HEK293 (cell line): Measurements from ENCODE around the gene ZBTB47.

ENCODE experiments used
- CTCF ChIA-PET: fragments of 350-600 bp; formaldehyde crosslinking; extraction: SDS; loops from one replicate; lab custom pipeline; 2021; ENCODE audit warnings: antibody characterized with exemption; lab: Yijun Ruan, JAX
- POLR2A ChIA-PET: fragments of 300-600 bp; formaldehyde crosslinking; extraction: SDS; loops from one replicate; lab custom pipeline; 2020; ENCODE audit warnings: antibody characterized with exemption, inconsistent platforms; lab: Yijun Ruan, JAX
- H3K27ac ChIP-seq: fragments of 200-500 bp; sonication (Bioruptor generic); 2 replicates; pipeline ENCODE4 v1.5.1; 2014; ENCODE audit warnings: low read depth, low read length, control low read depth, inconsistent platforms; ENCODE audit errors: extremely low read depth
- H3K36me3 ChIP-seq, 2 experiments: fragments of 200-500 bp in 1 of 2; sonication (Bioruptor generic) in 1 of 2; 1 replicate in 1 of 2; 2 replicates in 1 of 2; pipeline ENCODE4 v1.5.1; 2014 to 2017; ENCODE audit warnings: inconsistent platforms in 2 of 2, low read length in 2 of 2; ENCODE audit not compliant: control insufficient read depth in 2 of 2, insufficient read depth in 1 of 2
- H3K4me1 ChIP-seq: fragments of 200-500 bp; sonication (Bioruptor generic); 2 replicates; pipeline ENCODE4 v1.5.1; 2014; ENCODE audit warnings: mild to moderate bottlenecking, low read length, inconsistent platforms; ENCODE audit not compliant: control insufficient read depth, insufficient read depth
- H3K4me3 ChIP-seq: 2 replicates; pipeline ENCODE4 v1.5.1; 2011; ENCODE audit warnings: low read depth, mild to moderate bottlenecking, control low read depth, low read length, moderate library complexity
- H3K9me3 ChIP-seq: fragments of 200-500 bp; sonication (Bioruptor generic); 2 replicates; pipeline ENCODE4 v1.5.1; 2014; ENCODE audit warnings: low read depth, low read length, inconsistent platforms; ENCODE audit not compliant: control insufficient read depth, insufficient read depth
- HOXC10 ChIP-seq: sonication (generic); formaldehyde crosslinking; IDR thresholded peaks from 2 replicates; pipeline ENCODE4 v1.8.1; 2023; ENCODE audit warnings: mild to moderate bottlenecking, missing genetic modification reagents
- SCRT1 ChIP-seq: fragments of 450-650 bp; formaldehyde crosslinking; IDR thresholded peaks from 2 replicates; pipeline ENCODE4 v1.5.1; 2016; ENCODE audit warnings: missing biosample characterization, missing genetic modification characterization, borderline replicate concordance
- WT1 ChIP-seq: fragments of 450-650 bp; formaldehyde crosslinking; IDR thresholded peaks from 2 replicates; pipeline ENCODE4 v1.5.1; 2016; ENCODE audit warnings: missing biosample characterization, missing genetic modification characterization
- ZBTB17 ChIP-seq: fragments of 450-650 bp; formaldehyde crosslinking; IDR thresholded peaks from 2 replicates; pipeline ENCODE4 v1.5.1; 2016; ENCODE audit warnings: missing biosample characterization, missing genetic modification characterization
- ZBTB21 ChIP-seq: fragments of 450-650 bp; formaldehyde crosslinking; IDR thresholded peaks from 2 replicates; pipeline ENCODE4 v1.5.1; 2017; ENCODE audit warnings: missing biosample characterization, missing genetic modification characterization
- ZBTB44 ChIP-seq: fragments of 450-650 bp; IDR thresholded peaks from 2 replicates; pipeline ENCODE4 v1.5.1; 2018; ENCODE audit warnings: missing biosample characterization, mild to moderate bottlenecking, missing genetic modification characterization
- ZFP3 ChIP-seq: fragments of 450-650 bp; formaldehyde crosslinking; IDR thresholded peaks from 2 replicates; pipeline ENCODE4 v1.5.1; 2016; ENCODE audit warnings: low read depth, missing biosample characterization, missing genetic modification characterization
- ZNF157 ChIP-seq: fragments of 450-650 bp; formaldehyde crosslinking; IDR thresholded peaks from 2 replicates; pipeline ENCODE4 v1.5.1; 2016; ENCODE audit warnings: missing biosample characterization, missing genetic modification characterization
- ZNF169 ChIP-seq: fragments of 450-650 bp; formaldehyde crosslinking; IDR thresholded peaks from 2 replicates; pipeline ENCODE4 v1.5.1; 2016; ENCODE audit warnings: missing biosample characterization, missing genetic modification characterization
- ZNF2 ChIP-seq: fragments of 450-650 bp; formaldehyde crosslinking; IDR thresholded peaks from 2 replicates; pipeline ENCODE4 v1.5.1; 2016; ENCODE audit warnings: missing biosample characterization, missing genetic modification characterization
- ZNF223 ChIP-seq: fragments of 450-650 bp; formaldehyde crosslinking; IDR thresholded peaks from 2 replicates; pipeline ENCODE4 v1.5.1; 2016; ENCODE audit warnings: missing biosample characterization, missing genetic modification characterization
- ZNF311 ChIP-seq: fragments of 450-650 bp; formaldehyde crosslinking; IDR thresholded peaks from 2 replicates; pipeline ENCODE4 v1.5.1; 2017; ENCODE audit warnings: missing biosample characterization, missing genetic modification characterization, borderline replicate concordance
- ZNF341 ChIP-seq: fragments of 450-650 bp; formaldehyde crosslinking; IDR thresholded peaks from 2 replicates; pipeline ENCODE4; 2016; ENCODE audit warnings: low read depth, missing biosample characterization, missing genetic modification characterization
- ZNF501 ChIP-seq: fragments of 450-650 bp; formaldehyde crosslinking; IDR thresholded peaks from 2 replicates; pipeline ENCODE4 v1.5.1; 2016; ENCODE audit warnings: missing biosample characterization, missing genetic modification characterization
- ZNF514 ChIP-seq: fragments of 450-650 bp; formaldehyde crosslinking; IDR thresholded peaks from 2 replicates; pipeline ENCODE4 v1.5.1; 2016; ENCODE audit warnings: missing biosample characterization, missing genetic modification characterization
- ZNF645 ChIP-seq: fragments of 450-650 bp; formaldehyde crosslinking; IDR thresholded peaks from 2 replicates; pipeline ENCODE4; 2016; ENCODE audit warnings: missing biosample characterization, missing genetic modification characterization
- ZNF677 ChIP-seq: fragments of 450-650 bp; IDR thresholded peaks from 2 replicates; pipeline ENCODE4 v1.5.0; 2018; ENCODE audit warnings: missing biosample characterization, mild to moderate bottlenecking, missing genetic modification characterization, moderate library complexity
- TF ChIP-seq, protein P1 (sequence below): fragments of 450-650 bp; formaldehyde crosslinking; IDR thresholded peaks from 2 replicates; pipeline ENCODE4 v1.5.1; 2016; ENCODE audit warnings: missing biosample characterization, missing genetic modification characterization
- TF ChIP-seq, protein P2 (sequence below): IDR thresholded peaks from 2 replicates; pipeline ENCODE4 v1.6.1; 2011; ENCODE audit warnings: mild to moderate bottlenecking, low read depth, low read length, borderline replicate concordance

ZBTB47 gene

DNA sequence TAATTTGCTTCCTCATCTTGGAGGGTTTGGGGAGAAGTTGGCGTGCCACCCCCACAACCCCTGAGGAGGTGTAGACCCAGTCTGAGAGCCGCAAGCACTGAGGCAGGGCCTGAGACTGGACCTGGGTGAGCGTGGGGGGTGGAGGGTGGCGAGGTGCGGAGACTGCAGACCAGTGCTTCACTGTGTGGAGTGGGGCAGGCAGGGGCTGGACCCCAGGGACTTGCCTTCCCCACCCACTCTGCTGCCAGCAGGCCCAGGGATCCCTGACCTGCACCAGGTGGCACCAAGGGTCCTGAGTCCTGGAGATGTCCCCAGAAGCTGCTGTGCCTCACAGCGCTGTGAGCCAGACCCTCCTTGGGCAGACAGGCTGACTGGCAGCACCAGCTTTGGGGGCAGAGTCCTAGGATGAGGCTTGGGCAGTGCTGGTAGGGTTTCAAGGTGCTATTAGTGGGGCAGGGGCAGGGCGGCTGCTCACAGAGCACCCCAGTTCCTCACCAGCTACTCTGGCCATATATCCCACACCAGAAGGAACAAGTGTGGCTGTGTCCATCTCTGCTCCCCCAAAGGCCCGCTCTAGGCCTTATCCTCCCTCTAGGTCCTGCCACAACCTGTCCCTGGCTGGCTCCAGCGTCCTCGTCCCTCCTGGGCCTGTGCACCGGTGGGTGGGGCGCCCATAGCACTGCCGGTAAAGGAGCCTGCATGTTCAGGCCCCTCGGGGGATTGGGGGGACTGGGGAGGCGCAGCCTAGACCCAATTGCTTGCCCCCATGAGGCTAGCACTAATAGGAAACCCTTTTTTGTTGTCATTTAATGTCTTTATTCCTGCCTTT, 11.8 kb downstream of the ZBTB47 start:
- TF ChIP-seq ZNF157 (tag by site-specific recombination) (no peak), SCRT1 (tag by site-specific recombination) (no peak), ZNF223 (tag by site-specific recombination) (no peak), ZNF514 (tag by site-specific recombination) (no peak), ZNF169 (tag by site-specific recombination) (no peak), ZBTB17 (tag by site-specific recombination) (no peak), ZNF645 (tag by site-specific recombination) (no peak), ZBTB21 (tag by site-specific recombination) (no peak), HOXC10 (CRISPR knock-in tag) (no peak), ZNF2 (no peak), ZFP3 (tag by site-specific recombination) (no peak), ZBTB44 (tag by site-specific recombination) (no peak)
- TF ChIP-seq, protein P1, sequence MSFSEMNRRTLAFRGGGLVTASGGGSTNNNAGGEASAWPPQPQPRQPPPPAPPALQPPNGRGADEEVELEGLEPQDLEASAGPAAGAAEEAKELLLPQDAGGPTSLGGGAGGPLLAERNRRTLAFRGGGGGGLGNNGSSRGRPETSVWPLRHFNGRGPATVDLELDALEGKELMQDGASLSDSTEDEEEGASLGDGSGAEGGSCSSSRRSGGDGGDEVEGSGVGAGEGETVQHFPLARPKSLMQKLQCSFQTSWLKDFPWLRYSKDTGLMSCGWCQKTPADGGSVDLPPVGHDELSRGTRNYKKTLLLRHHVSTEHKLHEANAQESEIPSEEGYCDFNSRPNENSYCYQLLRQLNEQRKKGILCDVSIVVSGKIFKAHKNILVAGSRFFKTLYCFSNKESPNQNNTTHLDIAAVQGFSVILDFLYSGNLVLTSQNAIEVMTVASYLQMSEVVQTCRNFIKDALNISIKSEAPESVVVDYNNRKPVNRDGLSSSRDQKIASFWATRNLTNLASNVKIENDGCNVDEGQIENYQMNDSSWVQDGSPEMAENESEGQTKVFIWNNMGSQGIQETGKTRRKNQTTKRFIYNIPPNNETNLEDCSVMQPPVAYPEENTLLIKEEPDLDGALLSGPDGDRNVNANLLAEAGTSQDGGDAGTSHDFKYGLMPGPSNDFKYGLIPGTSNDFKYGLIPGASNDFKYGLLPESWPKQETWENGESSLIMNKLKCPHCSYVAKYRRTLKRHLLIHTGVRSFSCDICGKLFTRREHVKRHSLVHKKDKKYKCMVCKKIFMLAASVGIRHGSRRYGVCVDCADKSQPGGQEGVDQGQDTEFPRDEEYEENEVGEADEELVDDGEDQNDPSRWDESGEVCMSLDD (tag by site-specific recombination) = no peak
- TF ChIP-seq, protein P2, sequence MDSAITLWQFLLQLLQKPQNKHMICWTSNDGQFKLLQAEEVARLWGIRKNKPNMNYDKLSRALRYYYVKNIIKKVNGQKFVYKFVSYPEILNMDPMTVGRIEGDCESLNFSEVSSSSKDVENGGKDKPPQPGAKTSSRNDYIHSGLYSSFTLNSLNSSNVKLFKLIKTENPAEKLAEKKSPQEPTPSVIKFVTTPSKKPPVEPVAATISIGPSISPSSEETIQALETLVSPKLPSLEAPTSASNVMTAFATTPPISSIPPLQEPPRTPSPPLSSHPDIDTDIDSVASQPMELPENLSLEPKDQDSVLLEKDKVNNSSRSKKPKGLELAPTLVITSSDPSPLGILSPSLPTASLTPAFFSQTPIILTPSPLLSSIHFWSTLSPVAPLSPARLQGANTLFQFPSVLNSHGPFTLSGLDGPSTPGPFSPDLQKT = no peak
- TF ChIP-seq, all 188 proteins: peak for 0
- H3K4me1 ChIP-seq = no peaks in the 10 kb centered on the region
- no peak overlapping the region for H3K27ac ChIP-seq
- POLR2A ChIA-PET = interaction anchor here (0.6 to 1.4 kb wide), 2 partner anchors 11 to 13 kb away, joined by 3 read pairs; partner anchors contain the start of gene ZBTB47
- H3K36me3 ChIP-seq = peaks cover 0 to 28% of the 10 kb centered on the region in 2 experiments; a peak in 1 of 3 replicates
- CTCF ChIA-PET = interaction anchor here (0.6 to 1.2 kb wide), 2 partner anchors 80 to 166 kb away, joined by 3 read pairs; no protein-coding TSS in a partner anchor
- no peaks in the 10 kb centered on the region for H3K9me3 ChIP-seq
- no peak overlapping the region for H3K4me3 ChIP-seq

GRCh38 chr3:42666022-42666421, 12.5 kb downstream of the ZBTB47 start:
- CTCF ChIA-PET = interaction anchor here (1.2 kb wide), 1 partner anchor 79 kb away, joined by 3 read pairs; no protein-coding TSS in a partner anchor
- POLR2A ChIA-PET = interaction anchor here (0.6 to 1.4 kb wide), 3 partner anchors 12 to 84 kb away, joined by 3 read pairs; partner anchors contain the start of genes SEC22C and ZBTB47
- Histone ChIP-seq H3K4me1 (no peaks in the 10 kb centered on the region), H3K4me3 (no peak overlapping the region), H3K27ac (no peak overlapping the region), H3K9me3 (no peaks in the 10 kb centered on the region), H3K36me3 (peaks cover 0 to 23% of the 10 kb centered on the region in 2 experiments; a peak in 1 of 3 replicates)
- TF ChIP-seq ZNF677 (tag by site-specific recombination) = no peak
- no peak for TF ChIP-seq ZNF341 (tag by site-specific recombination)
- TF ChIP-seq ZNF311 (tag by site-specific recombination) = no peak
- TF ChIP-seq WT1 = no peak
- no peak for TF ChIP-seq ZNF501 (tag by site-specific recombination)
